Astrocyte (in vitro differentiated cells and primary cell): ENCODE measurements around the gene MAP7. TPM values are rescaled to one million over a fixed set of nuclear protein-coding genes. Genes with fewer than 3 reads are reported as not detected.

Experiments used
- DNase-seq: peaks from one replicate; pipeline ENCODE4 v3.0.0-alpha.2; 2010; ENCODE audit warnings: low read depth
- FAIRE-seq: peaks from 2 replicates; lab custom pipeline; 2011; peaks lifted over from hg19 to GRCh38; lab: Jason Lieb, UNC
- H2AFZ ChIP-seq: 2 replicates; pipeline ENCODE4 v1.6.0; 2012; ENCODE audit warnings: low read depth, low read length, inconsistent platforms
- H3K27ac ChIP-seq: 2 replicates; pipeline ENCODE4 v1.5.1; 2011; ENCODE audit warnings: low read depth, low read length, inconsistent platforms
- H3K27me3 ChIP-seq: 2 replicates; pipeline ENCODE4 v1.6.0; 2011; ENCODE audit warnings: low read length, inconsistent platforms; ENCODE audit not compliant: insufficient read depth
- H3K36me3 ChIP-seq: 2 replicates; pipeline ENCODE4 v1.5.1; 2011; ENCODE audit warnings: low read length, inconsistent platforms; ENCODE audit not compliant: insufficient read depth
- H3K4me1 ChIP-seq: 2 replicates; pipeline ENCODE4 v1.5.1; 2011; ENCODE audit warnings: low read length, inconsistent platforms; ENCODE audit not compliant: insufficient read depth
- H3K4me2 ChIP-seq: 2 replicates; pipeline ENCODE4 v1.6.0; 2012; ENCODE audit warnings: low read length, inconsistent platforms
- H3K4me3 ChIP-seq: 2 replicates; pipeline ENCODE4 v1.5.1; 2011; ENCODE audit warnings: low read depth, mild to moderate bottlenecking, low read length, inconsistent platforms; ENCODE audit not compliant: insufficient read depth
- H3K79me2 ChIP-seq: 2 replicates; pipeline ENCODE4 v1.6.0; 2012; ENCODE audit warnings: mild to moderate bottlenecking, low read length, inconsistent platforms; ENCODE audit not compliant: insufficient read depth
- H3K9ac ChIP-seq: 2 replicates; pipeline ENCODE4 v1.6.0; 2012; ENCODE audit warnings: mild to moderate bottlenecking, low read length, inconsistent platforms
- H3K9me3 ChIP-seq: 2 replicates; pipeline ENCODE4 v1.5.1; 2012; ENCODE audit warnings: low read depth, mild to moderate bottlenecking, low read length, inconsistent platforms; ENCODE audit not compliant: insufficient read depth
- H4K20me1 ChIP-seq: 2 replicates; pipeline ENCODE4 v1.6.0; 2012; ENCODE audit warnings: low read length, inconsistent platforms; ENCODE audit not compliant: insufficient read depth
- H3K27ac Mint-ChIP-seq: one replicate; pipeline ENCODE4 v1.8.0; 2021; ENCODE audit warnings: mild to moderate bottlenecking, mixed read lengths; ENCODE audit not compliant: unreplicated experiment
- H3K27me3 Mint-ChIP-seq: one replicate; pipeline ENCODE4 v1.8.0; 2021; ENCODE audit warnings: low read depth, mixed read lengths; ENCODE audit not compliant: unreplicated experiment
- H3K36me3 Mint-ChIP-seq: one replicate; pipeline ENCODE4 v1.8.0; 2021; ENCODE audit warnings: low read depth, mixed read lengths; ENCODE audit not compliant: unreplicated experiment
- H3K4me1 Mint-ChIP-seq: one replicate; pipeline ENCODE4 v1.8.0; 2021; ENCODE audit warnings: low read depth, mixed read lengths; ENCODE audit not compliant: unreplicated experiment
- H3K4me3 Mint-ChIP-seq: one replicate; pipeline ENCODE4 v1.8.0; 2021; ENCODE audit warnings: mild to moderate bottlenecking, moderate library complexity, mixed read lengths; ENCODE audit not compliant: unreplicated experiment
- H3K9me3 Mint-ChIP-seq: one replicate; pipeline ENCODE4 v1.8.0; 2021; ENCODE audit warnings: mild to moderate bottlenecking, mixed read lengths; ENCODE audit not compliant: unreplicated experiment
- CTCF ChIP-seq: IDR thresholded peaks from 2 replicates; pipeline ENCODE4 v1.5.1; 2011; ENCODE audit warnings: low read depth, mild to moderate bottlenecking, inconsistent platforms, low read length, moderate library complexity; ENCODE audit not compliant: insufficient read depth
- EZH2 ChIP-seq: IDR thresholded peaks from 2 replicates; pipeline ENCODE4 v1.6.1; 2012; ENCODE audit warnings: mild to moderate bottlenecking, low read length, inconsistent platforms; ENCODE audit not compliant: insufficient read depth
- total RNA-seq: library from RNA; stranded (reverse); gene quantifications from 2 replicates; pipeline ENCODE4 v1.2.1, GENCODE V29; 2021

MAP7 gene
- total RNA-seq, 1 donor from 2014 or later: 3.3 TPM

DNA sequence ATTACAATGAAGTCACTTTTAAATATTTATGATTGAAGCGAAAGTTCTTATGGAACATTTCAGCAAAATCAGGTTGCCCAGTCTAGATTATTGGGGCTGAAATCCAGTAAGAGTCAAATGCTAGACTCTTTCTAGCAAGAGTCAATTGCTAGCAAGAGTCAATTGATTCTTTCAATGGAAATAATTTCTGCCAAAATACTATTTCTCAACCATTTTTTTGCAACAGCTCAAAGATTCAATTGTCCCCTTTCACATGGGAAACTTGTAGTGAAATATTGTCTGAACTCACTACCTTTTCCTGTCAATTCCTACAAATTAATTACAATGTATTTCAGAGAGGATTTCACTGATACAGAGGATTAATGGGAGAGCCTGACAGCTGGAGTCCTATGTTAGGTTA is 78.3 kb downstream of the MAP7 start:
- Histone ChIP-seq H4K20me1 (no peaks in the 10 kb centered on the region), H2AFZ (no peak overlapping the region), H3K36me3 (no peaks in the 10 kb centered on the region), H3K27me3 (no peaks in the 10 kb centered on the region), H3K4me3 (no peak overlapping the region), H3K9me3 (no peaks in the 10 kb centered on the region), H3K9ac (no peak overlapping the region), H3K4me2 (no peak overlapping the region), H3K4me1 (no peaks in the 10 kb centered on the region), H3K27ac (no peak overlapping the region), H3K79me2 (no peaks in the 10 kb centered on the region)
- no peak overlapping the region for H3K27ac Mint-ChIP-seq
- TF ChIP-seq EZH2 (no peak), CTCF (no peak)
- H3K4me1 Mint-ChIP-seq: no peaks in the 10 kb centered on the region
- no peak for FAIRE-seq
- H3K9me3 Mint-ChIP-seq: no peaks in the 10 kb centered on the region
- DNase-seq: no peak
- H3K4me3 Mint-ChIP-seq: no peak overlapping the region
- no peaks in the 10 kb centered on the region for H3K36me3 Mint-ChIP-seq
- no peaks in the 10 kb centered on the region for H3K27me3 Mint-ChIP-seq

DNA sequence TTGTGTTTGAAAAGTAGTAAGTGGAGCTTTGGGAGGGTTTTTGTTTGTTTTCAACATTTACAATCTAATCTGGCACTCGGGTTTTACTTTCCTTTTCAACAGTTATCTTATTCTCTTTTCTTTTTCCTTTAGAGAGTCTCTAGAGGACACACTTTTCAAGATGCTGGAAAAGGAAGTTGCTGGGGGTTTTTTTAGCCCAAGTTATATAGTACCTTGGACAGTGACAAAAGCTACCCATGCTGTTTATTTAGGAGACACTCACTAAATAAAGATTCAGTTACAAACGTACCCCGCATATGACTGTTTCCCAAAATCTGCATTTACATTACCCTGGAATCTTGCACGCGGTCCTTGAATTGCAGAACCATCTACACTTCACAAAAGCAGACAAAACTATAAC is 78.8 kb downstream of the MAP7 start:
- FAIRE-seq: no peak
- Mint-ChIP-seq H3K27ac (no peak overlapping the region), H3K9me3 (no peaks in the 10 kb centered on the region), H3K4me3 (no peak overlapping the region), H3K27me3 (no peaks in the 10 kb centered on the region), H3K36me3 (no peaks in the 10 kb centered on the region), H3K4me1 (no peaks in the 10 kb centered on the region)
- no peaks in the 10 kb centered on the region for H4K20me1 ChIP-seq
- no peak for TF ChIP-seq EZH2
- TF ChIP-seq CTCF: no peak
- H3K4me1 ChIP-seq: no peaks in the 10 kb centered on the region
- H2AFZ ChIP-seq: no peak overlapping the region
- no peak overlapping the region for H3K4me2 ChIP-seq
- DNase-seq: no peak
- H3K27me3 ChIP-seq: no peaks in the 10 kb centered on the region
- no peak overlapping the region for H3K4me3 ChIP-seq
- H3K79me2 ChIP-seq: no peaks in the 10 kb centered on the region
- H3K9ac ChIP-seq: no peak overlapping the region
- H3K36me3 ChIP-seq: no peaks in the 10 kb centered on the region
- no peak overlapping the region for H3K27ac ChIP-seq
- H3K9me3 ChIP-seq: no peaks in the 10 kb centered on the region

- no peak for FAIRE-seq
- Mint-ChIP-seq H3K27me3 (no peaks in the 10 kb centered on the region), H3K27ac (no peak overlapping the region), H3K4me1 (peaks cover 2% of the 10 kb centered on the region), H3K4me3 (no peak overlapping the region), H3K36me3 (no peaks in the 10 kb centered on the region), H3K9me3 (no peaks in the 10 kb centered on the region)
- H3K4me1 ChIP-seq: no peaks in the 10 kb centered on the region
- no peaks in the 10 kb centered on the region for H4K20me1 ChIP-seq
- H3K36me3 ChIP-seq: no peaks in the 10 kb centered on the region
- H3K4me2 ChIP-seq: no peak overlapping the region
- no peak overlapping the region for H3K27ac ChIP-seq
- H3K79me2 ChIP-seq: no peaks in the 10 kb centered on the region
- no peak for DNase-seq
- H3K9me3 ChIP-seq: no peaks in the 10 kb centered on the region
- H3K4me3 ChIP-seq: no peak overlapping the region
- H3K27me3 ChIP-seq: no peaks in the 10 kb centered on the region
- TF ChIP-seq CTCF: no peak
- no peak for TF ChIP-seq EZH2
- H2AFZ ChIP-seq: no peak overlapping the region
- H3K9ac ChIP-seq: no peak overlapping the region
Observed at GRCh38 chr6:136470044-136470443, 80.2 kb downstream of the MAP7 start.
